ENCODE results near the gene MXD4. TPM values are rescaled to one million over a fixed set of nuclear protein-coding genes. Genes with fewer than 3 reads are reported as not detected.
A peak's percentile ranks its signal among the peaks of the same experiment; 100 is the strongest.

MXD4 gene
- total RNA-seq, 1 donor: 56.8 TPM

- no peak for TF ChIP-seq CTCF (IDR thresholded peaks at IDR 0.05; ENCODE audit: extremely low read depth, low read depth, low read length)
- H3K27ac ChIP-seq (ENCODE audit: low read depth, low read length): no peak overlapping the region
- H3K79me2 ChIP-seq (ENCODE audit: insufficient read depth, low read length): peaks cover 11% of the 10 kb centered on the region
- H3K27me3 ChIP-seq (ENCODE audit: insufficient read depth, low read length): no peaks in the 10 kb centered on the region
- no peak overlapping the region for H3K4me2 ChIP-seq (ENCODE audit: insufficient read depth, low read length)
- peaks cover 22% of the 10 kb centered on the region for H3K36me3 ChIP-seq (ENCODE audit: insufficient read depth, low read length)
- H3K4me1 ChIP-seq (ENCODE audit: insufficient read depth, low read length): peaks cover 7% of the 10 kb centered on the region
- DNase-seq (ENCODE audit: insufficient read length, low spot score, missing footprints): peak; percentile 81
- no peak overlapping the region for H2AFZ ChIP-seq (ENCODE audit: low read length)
- peaks cover 33% of the 10 kb centered on the region for H4K20me1 ChIP-seq (ENCODE audit: insufficient read depth, low read length)
- H3K9me3 ChIP-seq (ENCODE audit: low read depth, low read length): no peaks in the 10 kb centered on the region
- no peak overlapping the region for H3K4me3 ChIP-seq (ENCODE audit: insufficient read depth, low read length)
Observed at GRCh38 chr4:2248821-2249261, 13.1 kb downstream of the MXD4 start.

GRCh38 chr4:2248044-2248780, 13.7 kb downstream of the MXD4 start:
- Histone ChIP-seq H3K4me1 (ENCODE audit: insufficient read depth, low read length) (peaks cover 10% of the 10 kb centered on the region), H3K79me2 (ENCODE audit: insufficient read depth, low read length) (peaks cover 6% of the 10 kb centered on the region), H3K27me3 (ENCODE audit: insufficient read depth, low read length) (no peaks in the 10 kb centered on the region), H3K4me2 (ENCODE audit: insufficient read depth, low read length) (no peak overlapping the region), H3K27ac (ENCODE audit: low read depth, low read length) (no peak overlapping the region), H3K36me3 (ENCODE audit: insufficient read depth, low read length) (peaks cover 18% of the 10 kb centered on the region), H3K9me3 (ENCODE audit: low read depth, low read length) (no peaks in the 10 kb centered on the region), H2AFZ (ENCODE audit: low read length) (no peak overlapping the region), H3K4me3 (ENCODE audit: insufficient read depth, low read length) (no peak overlapping the region), H4K20me1 (ENCODE audit: insufficient read depth, low read length) (peaks cover 26% of the 10 kb centered on the region)
- peak; percentile 73 for DNase-seq (ENCODE audit: insufficient read length, low spot score, missing footprints)
- no peak for TF ChIP-seq CTCF (IDR thresholded peaks at IDR 0.05; ENCODE audit: extremely low read depth, low read depth, low read length)

- Histone ChIP-seq H3K36me3 (ENCODE audit: insufficient read depth, low read length) (peaks cover 14% of the 10 kb centered on the region), H3K27me3 (ENCODE audit: insufficient read depth, low read length) (no peaks in the 10 kb centered on the region), H3K4me3 (ENCODE audit: insufficient read depth, low read length) (no peak overlapping the region), H3K4me2 (ENCODE audit: insufficient read depth, low read length) (no peak overlapping the region), H4K20me1 (ENCODE audit: insufficient read depth, low read length) (peaks cover 20% of the 10 kb centered on the region), H2AFZ (ENCODE audit: low read length) (no peak overlapping the region), H3K9me3 (ENCODE audit: low read depth, low read length) (no peaks in the 10 kb centered on the region), H3K4me1 (ENCODE audit: insufficient read depth, low read length) (peaks cover 10% of the 10 kb centered on the region), H3K27ac (ENCODE audit: low read depth, low read length) (no peak overlapping the region), H3K79me2 (ENCODE audit: insufficient read depth, low read length) (peaks cover 3% of the 10 kb centered on the region)
- TF ChIP-seq CTCF (IDR thresholded peaks at IDR 0.05; ENCODE audit: extremely low read depth, low read depth, low read length): no peak
- peak; percentile 76 for DNase-seq (ENCODE audit: insufficient read length, low spot score, missing footprints)
Observed at GRCh38 chr4:2247128-2248043, 14.5 kb downstream of the MXD4 start.

All from osteoblast (primary cell).